Stimulated activated CD8-positive, alpha-beta memory T cell treated with anti-CD3 and anti-CD28 coated beads, Interleukin-15, amount 100 ng/mL, for 48 hours (primary cell): ENCODE data around the gene PPY.
"Not testable (repeated sequence)": the region's sequence is repeated elsewhere in the genome, so short reads cannot be mapped to it uniquely, and the experiment has no call there.

Experiments used
- DNase-seq, 2 donors: peaks; one replicate each; pipeline ENCODE4 v3.0.0-alpha.2; 2020; ENCODE audit warnings: low read depth in 2 of 2

PPY gene

GRCh38 chr17:43905985-43906852, 36.1 kb downstream of the PPY start:
- peak in 1 of 2 donors; percentile 22 for DNase-seq

- no peak for DNase-seq
Measured at GRCh38 chr17:43905400-43905984, 36.8 kb downstream of the PPY start.

- DNase-seq: no peak
Measured at GRCh38 chr17:43901861-43902589, 40.3 kb downstream of the PPY start.

GRCh38 chr17:43900858-43901754, 41.2 kb downstream of the PPY start:
- no peak for DNase-seq

GRCh38 chr17:43900183-43900857, 42.0 kb downstream of the PPY start:
- DNase-seq: peak; percentile 70 to 81

GRCh38 chr17:43898446-43898845, 43.8 kb downstream of the PPY start:
- no peak for DNase-seq

GRCh38 chr17:43897831-43898230, 44.4 kb downstream of the PPY start:
- no peak for DNase-seq

GRCh38 chr17:43894494-43894893, 47.8 kb downstream of the PPY start:
- DNase-seq: not testable (repeated sequence)

GRCh38 chr17:43892647-43892952, 49.7 kb downstream of the PPY start:
- DNase-seq: no peak

- no peak for DNase-seq
Measured at GRCh38 chr17:43891851-43892646, 50.2 kb downstream of the PPY start.
